Measurements from ENCODE around the gene CELF1. TPM values are rescaled to one million over a fixed set of nuclear protein-coding genes. Genes with fewer than 3 reads are reported as not detected.

Gene CELF1
- total and polyA plus RNA-seq, 2 of the 13 experiments (the other 11 are each of a cell fraction or from before 2014, with no cell fraction given) = 69.0 to 80.1 TPM

DNA sequence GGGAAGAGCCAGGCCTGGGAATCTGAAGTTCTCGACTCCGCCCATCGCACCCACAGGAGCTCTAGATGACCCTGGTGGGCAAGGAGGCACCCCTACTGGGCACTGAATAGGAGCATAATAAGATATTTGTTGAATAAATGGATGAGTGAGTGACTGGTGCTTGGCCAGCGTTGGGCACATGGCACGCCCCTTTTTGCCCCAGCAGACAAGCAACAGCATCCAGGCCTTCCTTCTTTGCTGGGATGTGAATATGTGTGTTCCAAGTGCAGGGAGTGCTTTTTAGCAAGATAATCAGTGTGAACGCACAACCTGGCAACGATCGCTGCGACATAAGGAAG is 443 bp upstream of the CELF1 start:
- H3K4me3 ChIP-seq (replicated peaks in 1 of 3; ENCODE audit: insufficient read depth in 1 of 3, low read depth in 2 of 3, low read length in 3 of 3) = peak overlapping the region; percentile 44 to 98 (median 55)
- peaks cover 42% of the 10 kb centered on the region for H3K79me2 ChIP-seq (ENCODE audit: insufficient read depth, low read length)
- peak overlapping the region; percentile 80 for H2AFZ ChIP-seq (ENCODE audit: low read length)
- WGBS (ENCODE audit: low lambda C conversion rate) = 65% methylated on average over 6 of the region's 9 CpGs
- no peaks in the 10 kb centered on the region for H3K27me3 ChIP-seq (ENCODE audit: control insufficient read depth in 1 of 2, insufficient read depth in 2 of 2, low read length in 2 of 2)
- H3K36me3 ChIP-seq (replicated peaks in 1 of 2; ENCODE audit: control insufficient read depth in 1 of 2, insufficient read depth in 2 of 2, low read length in 2 of 2) = peaks cover 0 to under 1% of the 10 kb centered on the region in 2 experiments; a peak in 1 of 5 replicates
- FAIRE-seq (no peak), ATAC-seq (peak; percentile 37; the same call in 2 of the 3 replicates), DNase-seq (ENCODE audit: low spot score) (no peak)
- H3K27ac ChIP-seq (ENCODE audit: extremely low read length, insufficient read depth, low read length) = no peak overlapping the region
- H3K9me3 ChIP-seq (ENCODE audit: low read length) = no peaks in the 10 kb centered on the region
- BruUV-seq (replicated peaks) = no TSS peak
- H3K4me2 ChIP-seq (ENCODE audit: low read depth, low read length) = peak overlapping the region; percentile 84
- H3K4me1 ChIP-seq (ENCODE audit: insufficient read depth, low read length) = peaks cover 37% of the 10 kb centered on the region
- H4K20me1 ChIP-seq (ENCODE audit: insufficient read depth, low read length) = peaks cover 26% of the 10 kb centered on the region
- H3K9ac ChIP-seq (ENCODE audit: insufficient read depth, low read depth, low read length) = peak overlapping the region; percentile 53
- POLR2A ChIA-PET = interaction anchor here (0.6 to 2.6 kb wide), 3 partner anchors 12 to 88 kb away, joined by 3 to 19 read pairs (median 4); partner anchors contain the start of gene PTPMT1
- in situ Hi-C loops (cut with HindIII; ENCODE audit: extremely low pct_ligation_motif_present, low pct_unique_long_range_greater_than_20kb) = no loop called here
- intact Hi-C loops (cut with micrococcal nuclease; ENCODE audit: unreplicated experiment) = loop anchor here (5.0 kb wide), 1 partner anchor 66 kb away; no protein-coding TSS in a partner anchor
- CTCF ChIA-PET (ENCODE audit: low intra/inter-chr PET ratio, low total read pairs) = interaction anchor here (0.6 kb wide), 1 partner anchor 25 kb away, joined by 3 read pairs; the partner anchor contains the start of genes KBTBD4 and NDUFS3
- TF ChIP-seq ZSCAN25 (CRISPR knock-in tag; IDR thresholded peaks at IDR 0.05) (0 out of 2 replicates have a peak, but pooled peaks have one; percentile 2), JUN (CRISPR knock-in tag; IDR thresholded peaks at IDR 0.05) (no peak), LCORL (IDR thresholded peaks at IDR 0.05) (no peak), LCORL (CRISPR knock-in tag; IDR thresholded peaks at IDR 0.05) (no peak), ZNF564 (CRISPR knock-in tag; IDR thresholded peaks at IDR 0.05) (no peak), HOXA3 (CRISPR knock-in tag; IDR thresholded peaks at IDR 0.05) (no peak), PHF20 (CRISPR knock-in tag; IDR thresholded peaks at IDR 0.05) (no peak; the same call in 1 of the 2 replicates), TGIF2 (CRISPR knock-in tag; IDR thresholded peaks at IDR 0.05) (no peak), ZNF841 (CRISPR knock-in tag; IDR thresholded peaks at IDR 0.05; ENCODE audit: borderline replicate concordance) (no peak), ZKSCAN1 (IDR thresholded peaks at IDR 0.05; ENCODE audit: low read length) (no peak), SP1 (IDR thresholded peaks at IDR 0.05) (no peak), SP1 (CRISPR knock-in tag; IDR thresholded peaks at IDR 0.05) (no peak), PHF5A (CRISPR knock-in tag; IDR thresholded peaks at IDR 0.05; ENCODE audit: low read depth, unreplicated experiment) (peak; percentile 19), MAZ (IDR thresholded peaks at IDR 0.05; ENCODE audit: borderline replicate concordance, low read depth, low read length) (no peak), MAZ (CRISPR knock-in tag; IDR thresholded peaks at IDR 0.05; ENCODE audit: low read depth) (no peak), ZC3H13 (CRISPR knock-in tag; IDR thresholded peaks at IDR 0.05) (no peak), ZNF160 (CRISPR knock-in tag; IDR thresholded peaks at IDR 0.05) (no peak), SETDB1 (CRISPR knock-in tag; IDR thresholded peaks at IDR 0.05; ENCODE audit: borderline replicate concordance) (no peak), ZNF335 (CRISPR knock-in tag; IDR thresholded peaks at IDR 0.05) (no peak), GATAD2A (CRISPR knock-in tag; IDR thresholded peaks at IDR 0.05) (peak; percentile 9; the same call in 1 of the 2 replicates), ELF1 (CRISPR knock-in tag; IDR thresholded peaks at IDR 0.05) (no peak)
- TF ChIP-seq, protein P1, sequence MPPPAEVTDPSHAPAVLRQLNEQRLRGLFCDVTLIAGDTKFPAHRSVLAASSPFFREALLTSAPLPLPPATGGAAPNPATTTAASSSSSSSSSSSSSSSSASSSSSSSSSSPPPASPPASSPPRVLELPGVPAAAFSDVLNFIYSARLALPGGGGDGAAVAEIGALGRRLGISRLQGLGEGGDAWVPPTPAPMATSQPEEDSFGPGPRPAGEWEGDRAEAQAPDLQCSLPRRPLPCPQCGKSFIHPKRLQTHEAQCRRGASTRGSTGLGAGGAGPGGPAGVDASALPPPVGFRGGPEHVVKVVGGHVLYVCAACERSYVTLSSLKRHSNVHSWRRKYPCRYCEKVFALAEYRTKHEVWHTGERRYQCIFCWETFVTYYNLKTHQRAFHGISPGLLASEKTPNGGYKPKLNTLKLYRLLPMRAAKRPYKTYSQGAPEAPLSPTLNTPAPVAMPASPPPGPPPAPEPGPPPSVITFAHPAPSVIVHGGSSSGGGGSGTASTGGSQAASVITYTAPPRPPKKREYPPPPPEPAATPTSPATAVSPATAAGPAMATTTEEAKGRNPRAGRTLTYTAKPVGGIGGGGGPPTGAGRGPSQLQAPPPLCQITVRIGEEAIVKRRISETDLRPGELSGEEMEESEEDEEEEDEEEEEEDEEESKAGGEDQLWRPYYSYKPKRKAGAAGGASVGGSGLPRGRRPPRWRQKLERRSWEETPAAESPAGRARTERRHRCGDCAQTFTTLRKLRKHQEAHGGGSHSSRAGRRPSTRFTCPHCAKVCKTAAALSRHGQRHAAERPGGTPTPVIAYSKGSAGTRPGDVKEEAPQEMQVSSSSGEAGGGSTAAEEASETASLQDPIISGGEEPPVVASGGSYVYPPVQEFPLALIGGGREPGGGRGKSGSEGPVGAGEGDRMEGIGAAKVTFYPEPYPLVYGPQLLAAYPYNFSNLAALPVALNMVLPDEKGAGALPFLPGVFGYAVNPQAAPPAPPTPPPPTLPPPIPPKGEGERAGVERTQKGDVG (CRISPR knock-in tag; IDR thresholded peaks at IDR 0.05; ENCODE audit: borderline replicate concordance) = no peak
- TF ChIP-seq, protein P2, sequence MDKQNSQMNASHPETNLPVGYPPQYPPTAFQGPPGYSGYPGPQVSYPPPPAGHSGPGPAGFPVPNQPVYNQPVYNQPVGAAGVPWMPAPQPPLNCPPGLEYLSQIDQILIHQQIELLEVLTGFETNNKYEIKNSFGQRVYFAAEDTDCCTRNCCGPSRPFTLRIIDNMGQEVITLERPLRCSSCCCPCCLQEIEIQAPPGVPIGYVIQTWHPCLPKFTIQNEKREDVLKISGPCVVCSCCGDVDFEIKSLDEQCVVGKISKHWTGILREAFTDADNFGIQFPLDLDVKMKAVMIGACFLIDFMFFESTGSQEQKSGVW (CRISPR knock-in tag; IDR thresholded peaks at IDR 0.05; ENCODE audit: borderline replicate concordance) = no peak
- TF ChIP-seq, protein P3, sequence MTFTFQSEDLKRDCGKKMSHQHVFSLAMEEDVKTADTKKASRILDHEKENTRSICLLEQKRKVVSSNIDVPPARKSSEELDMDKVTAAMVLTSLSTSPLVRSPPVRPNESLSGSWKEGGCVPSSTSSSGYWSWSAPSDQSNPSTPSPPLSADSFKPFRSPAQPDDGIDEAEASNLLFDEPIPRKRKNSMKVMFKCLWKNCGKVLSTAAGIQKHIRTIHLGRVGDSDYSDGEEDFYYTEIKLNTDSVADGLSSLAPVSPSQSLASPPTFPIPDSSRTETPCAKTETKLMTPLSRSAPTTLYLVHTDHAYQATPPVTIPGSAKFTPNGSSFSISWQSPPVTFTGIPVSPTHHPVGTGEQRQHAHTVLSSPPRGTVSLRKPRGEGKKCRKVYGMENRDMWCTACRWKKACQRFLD (CRISPR knock-in tag; IDR thresholded peaks at IDR 0.05; ENCODE audit: borderline replicate concordance) = no peak
